SK-N-MC (cell line): ENCODE measurements around the gene HNRNPD.

Experiments
- EZH2 ChIP-seq: fragments of 200-600 bp; sonication (generic); IDR thresholded peaks from one replicate; pipeline ENCODE4 v1.6.1; 2017; ENCODE audit warnings: antibody characterized with exemption
- POLR2AphosphoS5 ChIP-seq: IDR thresholded peaks from 2 replicates; pipeline ENCODE4 v1.6.1; 2012; ENCODE audit warnings: mild to moderate bottlenecking, low read depth, low read length, borderline replicate concordance

DNA sequence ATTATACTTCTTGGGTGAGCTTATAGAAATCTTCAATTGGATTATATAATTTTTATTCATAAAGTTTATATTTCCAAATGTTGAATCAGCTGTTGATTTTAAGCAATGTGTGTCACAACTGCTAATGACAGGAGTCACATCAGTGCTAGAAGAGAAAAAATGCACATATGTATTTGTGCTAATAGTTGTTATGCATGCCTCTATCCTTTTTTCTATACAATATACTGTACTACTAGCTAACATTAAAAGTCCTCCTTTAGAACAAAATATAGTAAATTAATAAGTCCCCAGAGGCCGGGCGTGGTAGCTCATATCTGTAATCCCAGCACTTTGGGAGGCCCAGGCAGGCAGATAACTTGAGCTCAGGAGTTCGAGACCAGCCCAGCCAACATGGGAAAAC, 23.7 kb upstream of the HNRNPD start:
- TF ChIP-seq EZH2 (no peak), POLR2AphosphoS5 (no peak)
